K562 (cell line): ENCODE results near the gene RDH16. TPM values are rescaled to one million over a fixed set of nuclear protein-coding genes. Genes with fewer than 3 reads are reported as not detected.

Source experiments
- ELF1 ChIP-seq: fragments of 200-800 bp; sonication (Bioruptor generic); IDR thresholded peaks from 2 replicates; pipeline ENCODE4 v1.6.1; 2016; ENCODE audit warnings: missing genetic modification characterization, missing compliant biosample characterization
- KAT7 ChIP-seq: sonication (generic); formaldehyde crosslinking; IDR thresholded peaks from 2 replicates; pipeline ENCODE4 v1.8.0; 2022; ENCODE audit warnings: missing genetic modification reagents, mild to moderate bottlenecking, borderline replicate concordance
- PPARD ChIP-seq: fragments of 250-450 bp; sonication (Bioruptor Pico); IDR thresholded peaks from 2 replicates; pipeline ENCODE4 v1.8.0; 2022; ENCODE audit warnings: inconsistent platforms, mild to moderate bottlenecking, moderate library complexity
- RBBP5 ChIP-seq: fragments of 200-600 bp; sonication (generic); IDR thresholded peaks from 2 replicates; pipeline ENCODE4 v1.6.1; 2012; ENCODE audit warnings: borderline replicate concordance, mild to moderate bottlenecking, low read length, control low read depth, inconsistent platforms; ENCODE audit not compliant: insufficient read depth, poor library complexity, severe bottlenecking
- ZNF311 ChIP-seq: fragments of 250-450 bp; sonication (Bioruptor Pico); IDR thresholded peaks from 2 replicates; pipeline ENCODE4 v1.4.0; 2020; ENCODE audit warnings: mild to moderate bottlenecking, moderate library complexity
- polyA plus RNA-seq, 8 experiments: library from polyadenylated mRNA; depleted of rRNA in 4 of 8; stranded (reverse) in 5 of 8; unstranded in 3 of 8; fragments of >200 nt; fragmentation: Nextera tagmentation in 2 of 8; fragmentation: Illumina TruSeq in 1 of 8; extraction: Ambion mirVana in 2 of 8; extraction: Trizol in 1 of 8; gene quantifications; 2 replicates each; pipeline versions ENCODE4 v1.2.1 to v1.2.3, GENCODE V29; 2011 to 2014; ENCODE audit warnings: inconsistent platforms in 1 of 8, missing spikeins in 1 of 8
- total RNA-seq, 7 experiments: library from RNA; depleted of rRNA in 6 of 7; stranded (reverse); fragments of >200 nt in 6 of 7; fragmentation: Illumina TruSeq in 2 of 7; extraction: Trizol in 2 of 7; gene quantifications; 2 replicates each; pipeline versions ENCODE4 v1.2.1 to v1.2.3, GENCODE V29; 2011 to 2021; ENCODE audit warnings: low replicate concordance in 1 of 7
- TF ChIP-seq, protein P1 (sequence below), 2 experiments: fragments of 150-350 bp in 1 of 2; IDR thresholded peaks; 2 replicates each; pipeline ENCODE4 v1.6.1; 2012 to 2016; ENCODE audit warnings: low read depth in 2 of 2, low read length in 2 of 2, mild to moderate bottlenecking in 1 of 2, moderate library complexity in 1 of 2
- TF ChIP-seq, protein P2 (sequence below), 2 experiments: fragments of 450-650 bp in 1 of 2; sonication (generic) in 1 of 2; formaldehyde crosslinking in 1 of 2; IDR thresholded peaks; 2 replicates each; pipeline versions ENCODE4 v1.7.1 to v1.9.0; 2016 to 2022; ENCODE audit warnings: inconsistent platforms in 1 of 2, mild to moderate bottlenecking in 1 of 2, missing genetic modification reagents in 1 of 2

The RDH16 gene
- total and polyA plus RNA-seq, 9 of the 15 experiments (the other 6 are each of a cell fraction or from before 2014, with no cell fraction given): 0.11 to 0.52 (median 0.22) TPM; not detected in 1

DNA sequence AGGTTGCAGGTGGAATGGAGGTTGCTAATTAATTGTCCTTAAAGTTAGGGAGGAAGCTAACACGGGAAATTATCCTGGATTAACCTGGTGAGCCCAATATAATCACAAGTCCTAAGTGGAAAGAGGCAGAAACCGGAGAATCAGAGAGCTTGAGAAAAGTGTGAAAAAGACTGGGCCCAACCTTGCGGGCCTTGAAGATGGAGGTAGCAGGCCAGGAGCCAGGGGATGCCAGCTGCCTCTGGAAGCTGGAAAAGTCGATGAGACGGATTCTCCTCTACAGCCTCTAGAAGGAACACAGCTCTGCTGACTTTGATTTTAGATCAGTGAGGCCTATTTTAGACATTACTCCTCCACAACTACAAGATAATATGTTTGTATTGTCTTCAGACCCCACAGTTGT lies 25.3 kb downstream of the RDH16 start (continued):
- TF ChIP-seq PPARD (CRISPR knock-in tag) (no peak), RBBP5 (no peak), KAT7 (CRISPR knock-in tag) (0 out of 2 replicates have a peak, but pooled peaks have one; percentile 51), ZNF311 (CRISPR knock-in tag) (0 out of 2 replicates have a peak, but pooled peaks have one; percentile 6), ELF1 (no peak)
- TF ChIP-seq, protein P1, sequence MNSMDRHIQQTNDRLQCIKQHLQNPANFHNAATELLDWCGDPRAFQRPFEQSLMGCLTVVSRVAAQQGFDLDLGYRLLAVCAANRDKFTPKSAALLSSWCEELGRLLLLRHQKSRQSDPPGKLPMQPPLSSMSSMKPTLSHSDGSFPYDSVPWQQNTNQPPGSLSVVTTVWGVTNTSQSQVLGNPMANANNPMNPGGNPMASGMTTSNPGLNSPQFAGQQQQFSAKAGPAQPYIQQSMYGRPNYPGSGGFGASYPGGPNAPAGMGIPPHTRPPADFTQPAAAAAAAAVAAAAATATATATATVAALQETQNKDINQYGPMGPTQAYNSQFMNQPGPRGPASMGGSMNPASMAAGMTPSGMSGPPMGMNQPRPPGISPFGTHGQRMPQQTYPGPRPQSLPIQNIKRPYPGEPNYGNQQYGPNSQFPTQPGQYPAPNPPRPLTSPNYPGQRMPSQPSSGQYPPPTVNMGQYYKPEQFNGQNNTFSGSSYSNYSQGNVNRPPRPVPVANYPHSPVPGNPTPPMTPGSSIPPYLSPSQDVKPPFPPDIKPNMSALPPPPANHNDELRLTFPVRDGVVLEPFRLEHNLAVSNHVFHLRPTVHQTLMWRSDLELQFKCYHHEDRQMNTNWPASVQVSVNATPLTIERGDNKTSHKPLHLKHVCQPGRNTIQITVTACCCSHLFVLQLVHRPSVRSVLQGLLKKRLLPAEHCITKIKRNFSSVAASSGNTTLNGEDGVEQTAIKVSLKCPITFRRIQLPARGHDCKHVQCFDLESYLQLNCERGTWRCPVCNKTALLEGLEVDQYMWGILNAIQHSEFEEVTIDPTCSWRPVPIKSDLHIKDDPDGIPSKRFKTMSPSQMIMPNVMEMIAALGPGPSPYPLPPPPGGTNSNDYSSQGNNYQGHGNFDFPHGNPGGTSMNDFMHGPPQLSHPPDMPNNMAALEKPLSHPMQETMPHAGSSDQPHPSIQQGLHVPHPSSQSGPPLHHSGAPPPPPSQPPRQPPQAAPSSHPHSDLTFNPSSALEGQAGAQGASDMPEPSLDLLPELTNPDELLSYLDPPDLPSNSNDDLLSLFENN (IDR thresholded peaks at IDR 0.05; ENCODE audit: low read depth in 2 of 2, low read length in 2 of 2): no peak; a peak in 1 of 4 replicates
- TF ChIP-seq, protein P2, sequence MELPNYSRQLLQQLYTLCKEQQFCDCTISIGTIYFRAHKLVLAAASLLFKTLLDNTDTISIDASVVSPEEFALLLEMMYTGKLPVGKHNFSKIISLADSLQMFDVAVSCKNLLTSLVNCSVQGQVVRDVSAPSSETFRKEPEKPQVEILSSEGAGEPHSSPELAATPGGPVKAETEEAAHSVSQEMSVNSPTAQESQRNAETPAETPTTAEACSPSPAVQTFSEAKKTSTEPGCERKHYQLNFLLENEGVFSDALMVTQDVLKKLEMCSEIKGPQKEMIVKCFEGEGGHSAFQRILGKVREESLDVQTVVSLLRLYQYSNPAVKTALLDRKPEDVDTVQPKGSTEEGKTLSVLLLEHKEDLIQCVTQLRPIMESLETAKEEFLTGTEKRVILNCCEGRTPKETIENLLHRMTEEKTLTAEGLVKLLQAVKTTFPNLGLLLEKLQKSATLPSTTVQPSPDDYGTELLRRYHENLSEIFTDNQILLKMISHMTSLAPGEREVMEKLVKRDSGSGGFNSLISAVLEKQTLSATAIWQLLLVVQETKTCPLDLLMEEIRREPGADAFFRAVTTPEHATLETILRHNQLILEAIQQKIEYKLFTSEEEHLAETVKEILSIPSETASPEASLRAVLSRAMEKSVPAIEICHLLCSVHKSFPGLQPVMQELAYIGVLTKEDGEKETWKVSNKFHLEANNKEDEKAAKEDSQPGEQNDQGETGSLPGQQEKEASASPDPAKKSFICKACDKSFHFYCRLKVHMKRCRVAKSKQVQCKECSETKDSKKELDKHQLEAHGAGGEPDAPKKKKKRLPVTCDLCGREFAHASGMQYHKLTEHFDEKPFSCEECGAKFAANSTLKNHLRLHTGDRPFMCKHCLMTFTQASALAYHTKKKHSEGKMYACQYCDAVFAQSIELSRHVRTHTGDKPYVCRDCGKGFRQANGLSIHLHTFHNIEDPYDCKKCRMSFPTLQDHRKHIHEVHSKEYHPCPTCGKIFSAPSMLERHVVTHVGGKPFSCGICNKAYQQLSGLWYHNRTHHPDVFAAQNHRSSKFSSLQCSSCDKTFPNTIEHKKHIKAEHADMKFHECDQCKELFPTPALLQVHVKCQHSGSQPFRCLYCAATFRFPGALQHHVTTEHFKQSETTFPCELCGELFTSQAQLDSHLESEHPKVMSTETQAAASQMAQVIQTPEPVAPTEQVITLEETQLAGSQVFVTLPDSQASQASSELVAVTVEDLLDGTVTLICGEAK (IDR thresholded peaks at IDR 0.05): no peak
- TF ChIP-seq, protein P2 (CRISPR knock-in tag; IDR thresholded peaks at IDR 0.05): no peak
- TF ChIP-seq, all 486 proteins: peak for 9
